SK-N-DZ (cell line): Measurements from ENCODE around the gene STEAP3.

Experiments used
- DNase-seq: peaks from one replicate; pipeline ENCODE4 v3.0.0-alpha.2; 2015; ENCODE audit warnings: low spot score

The STEAP3 gene

DNA sequence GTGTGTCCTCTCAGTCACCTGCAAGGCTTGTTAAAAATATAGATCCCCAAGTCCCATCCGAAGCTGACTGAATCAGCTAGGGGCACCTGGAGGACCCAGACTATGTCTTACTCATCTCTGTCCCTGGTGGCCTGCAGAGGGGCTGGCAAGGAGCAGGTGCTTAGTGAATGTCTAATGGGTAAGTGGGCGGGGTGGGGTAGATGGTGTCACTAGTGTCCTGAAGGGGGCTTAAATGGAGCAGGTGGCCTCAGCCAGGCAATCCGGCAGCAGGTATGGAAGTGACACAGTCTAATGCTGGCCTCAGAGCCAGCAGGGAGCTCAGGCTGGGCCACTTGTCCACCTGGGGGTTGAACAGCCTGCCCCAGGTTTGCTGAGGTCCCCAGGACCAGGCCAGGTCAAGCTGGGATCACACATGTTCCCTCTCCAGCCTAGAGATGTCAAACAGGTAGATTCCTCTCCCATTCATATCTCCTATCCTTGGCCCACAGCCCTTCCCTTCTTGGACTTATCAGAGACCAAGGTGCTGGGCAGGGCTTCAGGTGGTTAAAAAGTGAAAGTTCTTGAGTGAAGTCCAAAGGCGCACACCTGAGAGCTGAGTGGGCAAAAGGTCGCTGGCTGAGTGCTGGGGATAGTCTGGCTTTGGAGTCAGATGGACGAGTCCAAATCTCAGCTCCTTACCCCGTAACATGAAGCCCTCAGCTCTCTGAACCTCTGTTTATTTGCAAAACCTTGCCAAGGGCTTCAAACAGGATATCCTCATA lies 1.7 kb downstream of the STEAP3 start:
- no peak for DNase-seq

DNA sequence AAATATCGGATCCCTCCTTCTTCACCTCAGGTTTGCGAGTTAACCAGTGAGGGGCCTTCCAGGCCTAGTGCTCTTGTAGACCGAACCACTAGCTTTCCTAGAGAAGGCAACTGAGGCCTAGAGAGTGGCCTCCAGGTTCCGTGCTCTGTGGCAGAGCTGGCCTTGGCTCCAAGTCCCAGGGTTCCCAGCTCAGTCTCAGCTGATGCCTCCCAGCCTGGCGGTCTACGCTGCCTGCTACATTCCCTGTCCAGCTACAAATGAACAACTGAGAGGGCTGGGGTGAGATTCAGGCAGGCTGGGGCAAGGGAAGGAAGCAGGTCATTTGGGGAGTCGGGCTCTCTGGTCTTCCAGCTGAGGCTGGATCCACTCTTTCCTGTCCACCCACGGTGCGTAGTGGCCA lies 2.3 kb downstream of the STEAP3 start:
- no peak for DNase-seq

DNA sequence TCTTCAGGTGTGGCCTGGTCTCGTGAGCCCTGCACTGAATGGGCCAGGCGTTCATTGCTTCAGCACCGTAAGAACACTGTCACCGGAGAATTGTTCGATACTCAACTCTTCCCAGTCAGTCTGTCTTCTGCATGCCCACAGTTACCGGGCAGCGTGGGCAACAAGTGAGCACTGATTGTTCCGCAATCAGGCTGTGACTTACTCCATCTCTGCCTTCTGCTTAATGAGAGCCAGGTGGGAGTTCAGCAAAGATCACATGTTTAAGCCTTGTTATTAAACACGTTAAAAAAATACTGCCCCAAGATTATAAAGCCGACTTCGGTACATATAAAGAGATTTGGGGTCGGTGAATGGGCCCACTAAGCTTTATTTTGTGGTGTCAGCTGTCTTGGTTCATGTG lies 3.7 kb downstream of the STEAP3 start:
- DNase-seq = no peak

DNA sequence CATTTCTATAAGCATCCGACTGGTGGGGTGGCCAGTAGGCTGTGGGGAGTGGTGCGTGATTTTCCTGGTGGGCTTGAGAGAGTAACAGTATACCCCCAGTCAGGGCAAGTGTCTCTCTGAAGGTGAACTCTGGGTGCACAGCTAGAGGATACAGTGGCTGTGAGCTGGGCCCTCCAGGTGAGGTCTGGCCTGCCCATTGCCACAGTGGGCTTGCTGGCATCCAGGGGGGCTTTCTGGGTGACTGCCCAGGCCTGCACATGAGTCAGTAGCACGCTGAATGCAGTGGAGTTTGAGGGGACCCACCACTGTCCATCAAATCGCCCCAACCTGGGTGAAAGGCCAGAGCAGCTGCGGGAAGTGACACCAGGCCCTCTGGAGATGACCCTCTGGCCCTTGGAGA lies 4.5 kb downstream of the STEAP3 start:
- no peak for DNase-seq

DNA sequence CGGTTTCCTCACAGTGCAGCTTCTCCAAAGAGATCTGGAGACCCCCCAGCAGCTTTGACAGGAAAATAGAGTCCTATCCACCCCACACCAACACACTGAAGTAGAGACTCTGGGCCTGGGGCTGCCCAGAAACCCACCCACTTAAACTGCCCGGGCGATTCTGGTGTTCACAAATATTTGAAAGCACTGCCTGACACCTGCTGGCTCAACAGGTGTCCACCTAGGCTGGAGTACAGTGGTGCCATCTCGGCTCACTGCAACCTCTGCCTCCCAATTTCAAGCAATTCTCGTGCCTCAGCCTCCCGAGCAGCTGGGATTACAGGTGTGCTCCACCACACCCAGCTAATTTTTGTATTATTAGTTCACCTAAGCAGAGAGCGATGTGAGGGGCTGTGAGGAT lies 5.3 kb downstream of the STEAP3 start:
- no peak for DNase-seq

DNA sequence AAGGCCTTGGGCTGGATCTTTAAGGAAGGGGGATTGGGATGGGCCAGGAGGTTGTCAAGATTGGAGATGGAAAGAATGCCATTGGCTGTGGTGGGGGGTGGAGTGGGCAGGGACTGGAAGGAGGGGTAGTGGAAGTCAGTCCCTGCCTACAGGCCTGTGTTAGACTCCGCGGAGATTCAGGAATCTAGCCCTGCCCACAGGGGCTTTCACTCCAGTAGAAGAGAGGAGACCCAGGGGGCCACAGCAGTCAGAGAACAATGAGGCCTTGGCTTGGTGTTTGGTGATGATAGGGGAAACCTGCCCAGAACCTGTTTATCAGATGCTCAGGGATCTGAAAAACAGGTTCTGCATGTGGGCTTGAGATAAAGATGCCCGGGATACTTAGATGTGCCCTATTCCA lies 6.1 kb downstream of the STEAP3 start:
- no peak for DNase-seq

DNA sequence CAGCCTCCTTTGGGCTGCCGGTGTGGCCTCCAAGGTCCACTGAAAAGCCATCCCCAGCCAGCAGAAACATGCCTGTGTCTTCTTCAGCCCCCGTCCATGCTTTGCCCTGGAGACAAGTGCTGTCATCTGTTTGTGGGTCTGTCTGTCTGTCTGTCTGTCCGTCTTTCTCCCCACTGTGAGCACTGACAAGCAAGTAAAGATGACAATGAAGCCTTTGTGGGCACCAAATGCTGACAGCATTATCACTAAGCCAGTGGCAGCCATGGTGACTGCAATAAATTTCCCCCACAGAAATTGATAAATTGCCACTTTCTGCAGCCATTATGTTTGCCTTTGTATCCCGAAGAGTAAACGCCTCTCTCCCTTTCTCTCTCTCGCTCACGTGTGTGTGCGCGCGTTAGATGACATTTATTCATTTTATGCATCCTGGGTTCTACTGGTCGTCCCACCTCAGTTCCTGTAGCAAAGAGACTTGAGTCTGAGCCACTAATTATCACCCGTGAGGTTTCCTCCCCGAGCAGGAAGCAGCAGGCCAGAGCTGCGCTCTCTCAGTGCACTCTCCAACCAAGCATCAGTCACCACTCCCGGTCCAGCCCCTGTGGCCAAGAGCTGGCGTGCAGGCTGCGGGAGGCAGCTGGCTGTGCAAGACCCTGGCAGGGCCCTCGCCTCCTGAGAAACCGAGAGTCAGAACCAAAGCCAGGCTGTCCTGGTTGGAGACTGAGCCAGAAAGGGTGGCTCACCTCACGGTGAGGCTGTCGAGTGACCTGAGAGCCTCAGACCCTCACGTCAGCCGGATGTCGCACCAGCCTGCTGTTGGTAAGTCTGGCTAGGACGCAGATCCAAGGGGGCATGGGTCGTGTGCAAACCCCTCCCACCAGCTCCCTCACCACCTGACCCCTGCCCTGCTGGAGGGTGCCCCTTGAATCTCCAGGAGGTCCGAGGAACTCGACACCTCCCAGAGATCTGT lies 6.9 kb downstream of the STEAP3 start:
- peak; percentile 22 for DNase-seq

DNA sequence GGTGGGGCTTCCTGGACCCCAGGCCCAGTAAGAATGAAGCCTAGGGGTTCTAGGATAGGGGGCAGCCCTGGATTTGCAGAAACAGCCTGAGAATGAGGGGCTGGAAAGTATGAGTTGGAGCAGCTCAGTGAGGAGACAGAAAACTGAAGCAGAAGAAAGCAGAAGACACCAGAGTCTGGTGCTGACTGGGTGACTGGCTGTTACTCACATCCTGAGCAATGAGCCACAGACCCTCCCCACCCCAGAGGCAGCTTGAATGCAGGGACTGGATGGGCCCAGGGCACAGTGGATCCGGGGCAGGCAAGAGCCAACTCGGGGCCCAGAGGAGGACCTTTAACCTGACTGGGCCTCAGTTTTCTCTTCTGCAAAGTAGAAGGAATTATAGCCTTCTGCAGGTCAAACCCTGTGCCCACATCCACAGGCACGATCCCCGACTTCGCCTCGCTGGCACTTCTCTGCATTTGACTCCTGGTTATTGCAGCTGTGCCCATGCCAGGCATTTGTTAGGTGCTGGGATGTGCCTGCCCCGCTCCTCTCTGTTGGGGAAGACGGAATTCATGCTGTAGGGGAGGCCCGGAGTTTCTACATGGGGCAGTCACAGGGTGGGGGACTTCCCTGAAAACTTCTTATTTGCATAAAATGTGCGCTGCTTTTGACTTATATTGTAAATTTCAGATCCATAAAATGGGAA lies 8.5 kb downstream of the STEAP3 start:
- no peak for DNase-seq

DNA sequence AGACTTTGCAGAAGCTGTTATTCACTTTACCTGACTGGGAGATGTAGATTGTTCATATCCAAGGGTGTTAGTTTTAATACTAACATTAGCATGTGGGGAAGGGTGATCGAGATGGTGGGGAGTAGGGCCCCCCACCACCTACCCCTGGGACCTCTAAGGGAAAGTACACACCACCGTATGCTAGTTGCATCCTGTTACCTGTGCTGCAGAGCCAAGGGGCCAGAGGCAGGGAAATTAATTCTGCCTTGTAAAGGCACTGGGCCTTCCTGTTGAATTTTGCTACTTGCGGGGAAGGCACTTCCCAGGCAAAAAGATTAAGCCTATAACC lies 9.0 kb downstream of the STEAP3 start:
- no peak for DNase-seq

DNA sequence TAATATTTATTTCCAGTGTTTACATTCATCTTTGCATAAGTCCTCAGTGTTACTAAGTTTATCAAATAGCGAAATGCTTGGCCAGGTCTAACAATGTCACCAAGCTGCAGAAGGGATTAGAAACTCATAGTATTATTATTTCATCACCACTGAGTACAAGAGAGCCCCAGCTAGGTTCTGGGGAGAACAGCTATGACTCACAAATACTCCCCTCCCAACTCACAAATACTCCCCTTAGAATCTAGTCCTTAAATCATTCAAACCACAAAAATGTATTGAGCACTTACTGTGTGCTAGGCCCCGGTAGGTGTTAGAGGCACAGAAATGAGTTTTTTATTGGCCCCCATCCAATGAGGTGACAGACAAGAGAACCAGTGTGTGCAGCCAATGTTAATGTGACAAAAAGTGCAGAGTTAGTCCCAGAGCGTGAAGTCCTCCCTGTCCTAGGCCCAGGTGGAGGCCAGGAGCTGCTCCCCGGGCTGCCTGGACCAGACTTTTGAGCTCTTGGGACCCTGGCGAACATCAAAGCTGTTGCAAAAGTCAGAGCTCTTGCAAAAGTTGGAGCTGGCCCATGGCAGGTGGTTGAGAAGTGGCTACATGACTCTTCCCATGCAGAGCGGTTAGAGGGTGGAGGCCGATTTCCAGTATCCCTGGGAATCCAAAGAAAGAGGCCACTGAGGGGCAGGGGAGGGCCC lies 9.8 kb downstream of the STEAP3 start:
- no peak for DNase-seq

DNA sequence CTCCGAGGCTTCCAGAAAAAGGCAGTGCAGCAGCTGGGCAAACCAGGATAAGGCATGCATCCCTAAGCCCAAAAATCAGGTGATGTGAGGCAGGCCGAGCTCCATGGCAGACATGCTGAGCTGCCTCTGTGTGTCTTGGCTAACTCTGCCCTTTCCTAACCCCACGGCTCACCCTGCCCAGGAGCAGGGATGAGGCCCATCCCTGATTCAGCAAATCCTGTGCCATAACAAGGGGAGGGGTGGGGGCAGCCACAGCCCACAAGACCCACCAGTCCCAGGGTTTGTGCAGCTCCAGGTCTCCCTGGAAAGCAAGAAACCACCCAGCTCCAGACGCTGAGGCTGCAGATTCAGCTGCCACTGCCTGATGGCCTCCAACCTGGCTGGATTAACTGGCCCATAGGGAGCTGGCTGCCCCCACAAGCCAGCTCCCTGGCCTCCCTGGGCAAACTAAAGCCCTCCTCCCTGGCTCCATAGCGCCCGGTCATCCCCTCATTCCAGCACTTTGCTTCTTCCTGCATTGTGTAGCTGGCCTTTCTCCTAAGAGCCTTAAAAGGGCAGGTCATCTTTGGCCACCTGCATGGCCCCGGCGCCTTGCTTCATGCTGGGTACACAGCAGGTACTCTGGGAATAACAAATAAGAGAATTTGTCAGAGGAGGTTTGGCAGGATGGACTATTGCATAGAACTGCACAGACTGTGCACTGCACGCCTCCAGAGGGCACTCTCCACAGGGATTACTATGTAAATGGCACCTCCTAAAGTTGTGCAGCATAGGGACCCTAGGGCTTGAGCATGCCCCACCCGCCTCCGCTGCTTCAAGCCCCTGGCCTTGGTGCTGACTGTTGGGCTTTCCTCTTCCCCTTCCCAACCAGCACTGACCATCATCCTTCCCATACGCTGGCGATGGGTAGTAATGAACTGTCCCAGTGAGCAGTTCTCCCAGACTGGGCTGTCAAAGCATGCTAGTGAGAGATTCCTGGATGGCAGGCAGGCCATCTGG lies 10.7 kb downstream of the STEAP3 start:
- DNase-seq = peak; percentile 40

DNA sequence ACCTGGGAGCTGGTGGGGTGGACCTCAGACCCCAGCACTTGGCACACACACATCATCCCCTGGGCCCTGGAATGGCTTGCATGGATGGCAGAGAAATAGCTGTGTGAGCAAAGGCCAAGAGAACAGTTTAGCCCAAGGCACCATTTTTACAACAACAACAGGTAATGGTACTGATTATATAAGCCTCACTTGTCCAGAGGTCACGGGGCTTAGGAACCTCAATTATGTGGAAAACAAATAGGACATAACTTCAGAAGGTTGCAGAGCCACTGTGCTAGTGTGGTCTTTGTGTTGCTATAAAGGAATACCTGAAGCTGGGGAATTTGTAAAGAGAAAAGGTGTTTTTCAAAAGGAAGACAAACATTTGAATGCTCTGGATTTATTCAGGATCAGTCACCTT lies 13.2 kb downstream of the STEAP3 start:
- no peak for DNase-seq

DNA sequence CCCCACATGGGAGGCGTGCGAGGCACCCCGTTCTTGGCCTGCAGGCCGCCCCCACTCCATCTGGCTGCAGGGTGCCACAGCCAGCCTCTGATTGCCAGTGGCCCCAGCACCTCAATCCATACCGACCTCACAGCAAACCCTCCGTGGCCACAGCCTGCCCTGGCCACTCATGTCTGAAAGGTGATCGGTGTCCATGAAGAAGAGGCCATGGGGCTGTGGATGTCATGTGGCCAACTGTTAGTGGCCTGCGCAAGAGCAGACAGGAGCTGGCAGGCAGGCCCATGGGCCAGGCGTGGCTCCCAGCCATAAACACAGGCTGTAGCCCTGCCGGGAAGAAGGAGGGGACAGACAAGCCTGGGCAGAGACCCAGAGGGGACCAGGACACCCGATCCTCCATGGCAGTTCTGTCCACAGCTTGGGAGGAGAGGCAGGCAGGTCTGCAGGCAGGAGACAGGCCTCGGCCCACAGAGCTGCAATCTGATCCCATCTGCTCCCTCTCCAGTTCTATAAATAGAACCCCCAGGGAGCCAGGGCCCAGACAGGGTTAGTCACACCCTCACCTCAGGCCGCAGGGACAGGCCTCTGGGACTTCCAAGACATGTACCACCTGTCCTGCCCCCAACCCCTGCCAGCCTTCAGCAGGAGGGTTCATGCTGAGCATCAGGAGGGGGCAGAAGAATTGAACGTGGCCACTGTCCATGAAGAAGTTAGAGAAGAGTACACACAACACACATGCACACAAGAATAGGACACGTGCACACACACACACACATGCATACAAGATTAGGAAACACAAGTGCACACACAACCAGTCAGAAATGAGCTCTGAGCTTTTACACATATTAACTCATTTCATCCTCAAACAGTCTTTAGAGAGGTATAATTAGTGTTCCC lies 16.9 kb downstream of the STEAP3 start:
- peak; percentile 83 for DNase-seq

DNA sequence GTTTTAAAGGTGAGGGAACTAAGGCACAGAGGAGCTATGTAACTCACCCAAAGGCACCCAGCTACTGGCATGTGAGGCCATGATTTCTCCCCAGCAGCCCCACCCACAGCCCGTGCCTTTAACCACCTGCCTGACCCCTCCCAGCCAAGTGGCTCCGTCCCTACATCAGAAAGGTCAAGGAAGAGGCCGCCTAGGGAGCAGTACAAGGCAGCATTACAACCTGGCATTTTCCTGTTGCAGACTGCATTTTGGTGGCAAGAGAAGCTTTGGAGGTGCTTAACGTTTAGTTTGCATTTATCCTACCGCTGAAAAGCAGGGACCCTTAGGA lies 17.5 kb downstream of the STEAP3 start:
- no peak for DNase-seq

DNA sequence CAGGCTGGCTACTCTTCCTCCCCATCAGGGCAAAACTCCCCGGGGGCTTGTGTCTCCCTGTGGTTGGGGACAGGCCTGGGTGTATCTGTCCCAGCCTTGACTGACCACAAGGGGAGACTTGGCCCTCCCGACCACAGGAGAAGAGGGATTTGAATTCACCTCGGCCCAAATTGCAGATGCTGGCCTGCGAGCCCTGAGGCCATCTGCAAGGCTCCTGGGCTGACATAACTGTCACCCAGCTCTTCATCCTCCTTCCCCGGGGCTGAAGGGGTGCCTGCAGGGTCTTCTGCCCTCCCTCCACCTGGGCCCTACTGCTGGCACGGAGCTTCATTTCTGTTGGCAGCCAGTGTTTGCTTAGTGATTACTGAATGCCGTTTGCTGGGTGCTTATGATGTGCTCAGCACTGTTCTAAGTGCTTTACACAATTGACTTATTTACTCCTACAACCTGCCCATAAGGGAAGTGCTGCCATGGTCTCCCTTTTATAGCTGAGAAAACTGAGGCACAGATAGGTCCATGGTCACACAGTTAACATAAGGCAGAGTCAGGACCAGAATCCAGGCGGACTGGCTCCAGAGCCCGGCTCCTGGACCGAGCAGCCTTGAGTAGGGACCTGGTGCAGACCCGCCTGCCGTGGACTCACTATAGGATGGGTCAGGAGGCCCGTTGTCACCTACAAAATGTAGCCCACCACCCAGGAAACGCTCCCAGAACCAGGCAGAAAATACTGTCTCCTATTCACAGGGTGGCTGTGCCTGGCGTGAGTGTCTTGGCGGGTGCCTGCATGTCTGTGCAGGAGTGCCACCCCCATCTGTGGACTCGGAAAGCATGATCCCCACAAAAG lies 18.9 kb downstream of the STEAP3 start:
- no peak for DNase-seq

DNA sequence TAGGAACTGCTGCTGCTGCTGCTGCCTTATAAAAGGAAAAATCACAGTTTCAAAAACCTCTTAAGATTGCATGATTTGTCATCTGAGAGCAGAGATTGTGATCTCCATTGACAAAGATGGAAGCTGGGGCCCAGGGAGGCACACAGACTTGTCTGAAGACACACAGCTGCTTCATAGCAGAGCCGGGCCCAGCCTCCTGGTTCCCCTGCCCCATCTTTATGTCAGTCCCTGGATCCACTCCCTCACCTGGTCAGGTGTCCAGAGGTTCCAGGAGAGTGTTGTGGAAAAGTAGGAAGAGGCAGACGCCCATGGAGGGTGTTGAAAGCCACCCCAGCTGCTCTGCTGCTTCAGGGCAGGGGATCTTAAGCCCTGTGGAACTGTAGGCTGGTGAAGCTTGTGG lies 20.0 kb downstream of the STEAP3 start:
- DNase-seq = no peak

DNA sequence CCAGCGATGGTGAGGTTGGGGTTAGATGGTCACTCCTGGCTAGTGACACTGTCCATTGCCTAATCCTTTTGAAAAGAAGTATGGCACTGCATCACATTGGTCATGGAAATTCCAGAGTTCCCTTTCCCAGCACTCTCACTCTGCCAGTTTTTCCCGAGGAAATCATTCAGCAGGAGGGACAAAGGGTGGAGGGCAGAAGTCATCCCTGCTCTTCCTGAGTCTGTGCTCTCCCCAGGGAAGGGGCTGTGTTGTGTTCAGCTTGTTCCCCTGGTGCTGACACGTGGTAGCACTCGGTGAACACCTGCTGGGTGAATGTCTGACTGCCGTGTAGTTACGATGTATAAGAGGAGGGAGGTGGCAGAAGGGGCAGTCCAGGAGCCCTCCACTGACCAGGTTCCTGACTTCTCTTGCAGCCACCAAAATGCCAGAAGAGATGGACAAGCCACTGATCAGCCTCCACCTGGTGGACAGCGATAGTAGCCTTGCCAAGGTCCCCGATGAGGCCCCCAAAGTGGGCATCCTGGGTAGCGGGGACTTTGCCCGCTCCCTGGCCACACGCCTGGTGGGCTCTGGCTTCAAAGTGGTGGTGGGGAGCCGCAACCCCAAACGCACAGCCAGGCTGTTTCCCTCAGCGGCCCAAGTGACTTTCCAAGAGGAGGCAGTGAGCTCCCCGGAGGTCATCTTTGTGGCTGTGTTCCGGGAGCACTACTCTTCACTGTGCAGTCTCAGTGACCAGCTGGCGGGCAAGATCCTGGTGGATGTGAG lies 21.6 kb downstream of the STEAP3 start:
- no peak for DNase-seq

DNA sequence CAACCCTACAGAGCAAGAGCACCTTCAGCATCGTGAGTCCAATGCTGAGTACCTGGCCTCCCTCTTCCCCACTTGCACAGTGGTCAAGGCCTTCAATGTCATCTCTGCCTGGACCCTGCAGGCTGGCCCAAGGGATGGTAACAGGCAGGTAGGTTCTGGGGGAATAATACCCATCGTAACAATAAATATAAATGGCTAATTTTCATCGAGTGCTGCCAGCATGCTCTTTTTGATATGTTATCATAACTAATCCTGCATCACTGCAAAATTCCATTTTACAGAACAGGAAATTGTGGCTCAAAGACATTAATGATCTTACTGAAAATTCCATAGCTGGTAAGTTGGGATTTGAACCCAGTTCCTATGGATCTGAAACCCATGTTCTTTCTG lies 22.2 kb downstream of the STEAP3 start:
- DNase-seq = no peak
